Ramos (cell line): ENCODE results near the gene PLEKHF1.
"Not testable (repeated sequence)": the region's sequence is repeated elsewhere in the genome, so short reads cannot be mapped to it uniquely, and the experiment has no call there.

Experiments
- in situ Hi-C: fragments of 300-500 bp; cut with MboI; formaldehyde crosslinking; loops from one replicate; pipeline ENCODE4 v1.14.3; 2022; ENCODE audit warnings: low sequenced_read_pairs; ENCODE audit not compliant: unreplicated experiment

The PLEKHF1 gene

GRCh38 chr19:29665215-29665825, at the start of gene PLEKHF1:
PLEKHF1 (plus strand) TSS chr19:29665461; CDS start chr19:29673840, 8,379 bp downstream.
- in situ Hi-C loops: no loop called here

- in situ Hi-C loops: no loop called here
Measured at GRCh38 chr19:29615891-29616425, 49.3 kb upstream of the PLEKHF1 start.

GRCh38 chr19:29616541-29616940, 48.7 kb upstream of the PLEKHF1 start:
- in situ Hi-C loops: no loop called here

GRCh38 chr19:29617366-29618266, 47.6 kb upstream of the PLEKHF1 start:
- in situ Hi-C loops: no loop called here

GRCh38 chr19:29618434-29618833, 46.8 kb upstream of the PLEKHF1 start:
- in situ Hi-C loops: no loop called here

GRCh38 chr19:29618871-29619270, 46.4 kb upstream of the PLEKHF1 start:
- in situ Hi-C loops: no loop called here

- in situ Hi-C loops: no loop called here
Measured at GRCh38 chr19:29620931-29621351, 44.3 kb upstream of the PLEKHF1 start.

- in situ Hi-C loops: no loop called here
Measured at GRCh38 chr19:29622166-29623070, 42.8 kb upstream of the PLEKHF1 start.

- in situ Hi-C loops: no loop called here
Measured at GRCh38 chr19:29623726-29624488, 41.4 kb upstream of the PLEKHF1 start.

- in situ Hi-C loops: no loop called here
Measured at GRCh38 chr19:29624489-29625185, 40.6 kb upstream of the PLEKHF1 start.

- in situ Hi-C loops: no loop called here
Measured at GRCh38 chr19:29625186-29625651, 40.0 kb upstream of the PLEKHF1 start.

GRCh38 chr19:29626386-29626785, 38.9 kb upstream of the PLEKHF1 start:
- in situ Hi-C loops: no loop called here

- in situ Hi-C loops: not testable (repeated sequence)
Measured at GRCh38 chr19:29626832-29627231, 38.4 kb upstream of the PLEKHF1 start.

GRCh38 chr19:29628661-29629385, 36.4 kb upstream of the PLEKHF1 start:
- in situ Hi-C loops: no loop called here

GRCh38 chr19:29629836-29630534, 35.3 kb upstream of the PLEKHF1 start:
- in situ Hi-C loops: no loop called here

GRCh38 chr19:29630655-29631054, 34.6 kb upstream of the PLEKHF1 start:
- in situ Hi-C loops: no loop called here

GRCh38 chr19:29631450-29631849, 33.8 kb upstream of the PLEKHF1 start:
- in situ Hi-C loops: no loop called here

GRCh38 chr19:29634002-29634401, 31.3 kb upstream of the PLEKHF1 start:
- in situ Hi-C loops: no loop called here
